Upper lobe of left lung (tissue), 4 donors: Measurements from ENCODE around the gene ACACA.

ENCODE experiments used
- CTCF ChIP-seq, 6 experiments: fragments of 450-650 bp in 4 of 6; fragments of 200-600 bp in 2 of 6; sonication (generic) in 2 of 6; IDR thresholded peaks; one replicate each; pipeline ENCODE4 v1.5.1; 2016 to 2019; ENCODE audit warnings: antibody characterized with exemption in 6 of 6
- EP300 ChIP-seq, 4 donors: sonication (generic); formaldehyde crosslinking; IDR thresholded peaks; one replicate each; pipeline ENCODE4 v1.5.1; 2017; ENCODE audit warnings: antibody characterized with exemption in 4 of 4, control low read depth in 2 of 4
- POLR2A ChIP-seq, 4 donors: fragments of 450-650 bp; IDR thresholded peaks; one replicate each; pipeline ENCODE4 v1.5.1; 2016 to 2017; ENCODE audit warnings: antibody characterized with exemption in 4 of 4, mild to moderate bottlenecking in 2 of 4
- POLR2AphosphoS5 ChIP-seq, 2 donors: sonication (generic); formaldehyde crosslinking; IDR thresholded peaks; one replicate each; pipeline ENCODE4 v1.5.1; 2017; ENCODE audit warnings: antibody characterized with exemption in 2 of 2

- TF ChIP-seq CTCF (IDR thresholded peaks at IDR 0.05) (no peak), POLR2A (IDR thresholded peaks at IDR 0.05) (no peak), POLR2AphosphoS5 (IDR thresholded peaks at IDR 0.05) (no peak), EP300 (IDR thresholded peaks at IDR 0.05) (no peak)
Measured at GRCh38 chr17:37056622-37057021, 350.0 kb downstream of the ACACA start.
